Astrocyte of the cerebellum (primary cell): ENCODE data around the gene TMEM145.
"Not testable (repeated sequence)": the region's sequence is repeated elsewhere in the genome, so short reads cannot be mapped to it uniquely, and the experiment has no call there.

Experiments
- DNase-seq: peaks from one replicate; pipeline ENCODE4 v3.0.0-alpha.2; 2011; ENCODE audit warnings: low read depth
- H3K4me3 ChIP-seq: 2 replicates; pipeline ENCODE4 v1.5.1; 2011; ENCODE audit warnings: mild to moderate bottlenecking, low read depth, low read length, moderate library complexity
- in situ Hi-C: cut with HindIII; loops from 2 replicates; pipeline ENCODE4 v1.10.0; 2017; ENCODE audit warnings: low sequenced_read_pairs
- TF ChIP-seq, protein P1 (sequence below): IDR thresholded peaks from 2 replicates; pipeline ENCODE4 v1.5.1; 2012; ENCODE audit warnings: low read length, low read depth, moderate library complexity, mild to moderate bottlenecking; ENCODE audit errors: missing control alignments

Gene TMEM145

GRCh38 chr19:42332059-42332458 is 18.9 kb downstream of the TMEM145 start:
- in situ Hi-C loops: no loop called here
- H3K4me3 ChIP-seq: no peak overlapping the region
- no peak for DNase-seq
- TF ChIP-seq, protein P1, sequence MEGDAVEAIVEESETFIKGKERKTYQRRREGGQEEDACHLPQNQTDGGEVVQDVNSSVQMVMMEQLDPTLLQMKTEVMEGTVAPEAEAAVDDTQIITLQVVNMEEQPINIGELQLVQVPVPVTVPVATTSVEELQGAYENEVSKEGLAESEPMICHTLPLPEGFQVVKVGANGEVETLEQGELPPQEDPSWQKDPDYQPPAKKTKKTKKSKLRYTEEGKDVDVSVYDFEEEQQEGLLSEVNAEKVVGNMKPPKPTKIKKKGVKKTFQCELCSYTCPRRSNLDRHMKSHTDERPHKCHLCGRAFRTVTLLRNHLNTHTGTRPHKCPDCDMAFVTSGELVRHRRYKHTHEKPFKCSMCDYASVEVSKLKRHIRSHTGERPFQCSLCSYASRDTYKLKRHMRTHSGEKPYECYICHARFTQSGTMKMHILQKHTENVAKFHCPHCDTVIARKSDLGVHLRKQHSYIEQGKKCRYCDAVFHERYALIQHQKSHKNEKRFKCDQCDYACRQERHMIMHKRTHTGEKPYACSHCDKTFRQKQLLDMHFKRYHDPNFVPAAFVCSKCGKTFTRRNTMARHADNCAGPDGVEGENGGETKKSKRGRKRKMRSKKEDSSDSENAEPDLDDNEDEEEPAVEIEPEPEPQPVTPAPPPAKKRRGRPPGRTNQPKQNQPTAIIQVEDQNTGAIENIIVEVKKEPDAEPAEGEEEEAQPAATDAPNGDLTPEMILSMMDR: no peak

DNA sequence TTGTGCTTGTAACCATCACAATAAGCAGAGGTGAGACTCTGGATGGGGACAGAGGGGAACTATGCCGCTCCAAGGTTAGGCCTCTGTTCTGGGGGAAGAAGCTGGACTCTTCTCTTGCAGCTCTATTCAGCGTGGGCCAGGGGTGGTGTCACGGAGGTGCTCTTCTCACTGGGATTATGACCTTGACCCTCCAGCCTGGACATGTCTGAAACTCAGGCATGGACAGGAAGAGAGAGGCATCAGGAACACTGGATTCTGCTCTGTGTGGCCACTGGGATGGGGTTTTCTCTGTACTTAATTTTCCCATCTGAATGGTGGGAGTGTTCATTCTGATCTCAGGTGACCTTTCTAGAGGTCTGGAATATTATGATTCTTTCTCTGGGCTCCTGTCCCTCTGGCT is 19.9 kb downstream of the TMEM145 start:
- no peak for DNase-seq
- no peak overlapping the region for H3K4me3 ChIP-seq
- in situ Hi-C loops: no loop called here
- TF ChIP-seq, protein P1: no peak

DNA sequence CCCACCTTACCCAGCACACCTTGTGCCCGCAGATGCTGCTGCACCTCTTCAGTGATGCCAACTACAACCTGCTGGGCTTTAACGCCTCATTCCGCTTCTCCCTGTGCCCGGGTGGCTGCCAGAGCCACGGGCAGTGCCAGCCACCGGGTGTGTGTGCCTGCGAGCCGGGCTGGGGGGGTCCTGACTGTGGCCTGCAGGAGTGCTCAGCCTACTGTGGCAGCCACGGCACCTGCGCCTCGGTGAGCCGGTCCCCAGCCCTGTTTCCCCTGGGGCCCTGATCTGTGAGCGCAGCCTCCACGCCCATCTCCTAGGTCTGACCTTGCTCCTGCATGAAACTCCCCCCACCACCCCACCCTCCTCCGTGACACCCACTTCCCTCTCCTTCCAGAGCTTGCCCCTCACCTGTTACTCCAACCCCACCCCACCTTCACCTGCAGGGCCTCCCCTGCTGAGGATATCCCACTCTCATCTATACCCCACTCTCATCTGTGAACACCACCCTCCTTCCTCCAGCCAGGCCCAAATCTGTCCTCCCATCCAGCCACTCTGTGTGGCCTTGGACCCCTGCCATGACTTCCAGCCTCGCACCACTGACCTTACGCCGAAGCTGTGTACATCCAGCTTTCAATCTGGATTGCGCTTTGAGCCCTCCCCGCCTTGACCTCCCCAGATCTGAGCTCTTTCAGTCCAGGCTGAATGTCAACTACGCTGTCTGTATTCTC is 21.0 kb downstream of the TMEM145 start:
- TF ChIP-seq, protein P1: no peak
- in situ Hi-C loops: no loop called here
- no peak for DNase-seq
- H3K4me3 ChIP-seq: no peak overlapping the region

GRCh38 chr19:42334697-42335373 is 21.7 kb downstream of the TMEM145 start:
- H3K4me3 ChIP-seq: no peak overlapping the region
- in situ Hi-C loops: no loop called here
- TF ChIP-seq, protein P1: no peak
- no peak for DNase-seq

GRCh38 chr19:42335374-42335936 is 22.3 kb downstream of the TMEM145 start:
- DNase-seq: no peak
- in situ Hi-C loops: no loop called here
- TF ChIP-seq, protein P1: no peak

GRCh38 chr19:42335971-42336370 is 22.9 kb downstream of the TMEM145 start:
- no peak overlapping the region for H3K4me3 ChIP-seq
- in situ Hi-C loops: no loop called here
- DNase-seq: no peak
- TF ChIP-seq, protein P1: no peak

More at GRCh38 chr19:42335374-42335936, 22.3 kb downstream of the TMEM145 start:
- H3K4me3 ChIP-seq: no peak overlapping the region

DNA sequence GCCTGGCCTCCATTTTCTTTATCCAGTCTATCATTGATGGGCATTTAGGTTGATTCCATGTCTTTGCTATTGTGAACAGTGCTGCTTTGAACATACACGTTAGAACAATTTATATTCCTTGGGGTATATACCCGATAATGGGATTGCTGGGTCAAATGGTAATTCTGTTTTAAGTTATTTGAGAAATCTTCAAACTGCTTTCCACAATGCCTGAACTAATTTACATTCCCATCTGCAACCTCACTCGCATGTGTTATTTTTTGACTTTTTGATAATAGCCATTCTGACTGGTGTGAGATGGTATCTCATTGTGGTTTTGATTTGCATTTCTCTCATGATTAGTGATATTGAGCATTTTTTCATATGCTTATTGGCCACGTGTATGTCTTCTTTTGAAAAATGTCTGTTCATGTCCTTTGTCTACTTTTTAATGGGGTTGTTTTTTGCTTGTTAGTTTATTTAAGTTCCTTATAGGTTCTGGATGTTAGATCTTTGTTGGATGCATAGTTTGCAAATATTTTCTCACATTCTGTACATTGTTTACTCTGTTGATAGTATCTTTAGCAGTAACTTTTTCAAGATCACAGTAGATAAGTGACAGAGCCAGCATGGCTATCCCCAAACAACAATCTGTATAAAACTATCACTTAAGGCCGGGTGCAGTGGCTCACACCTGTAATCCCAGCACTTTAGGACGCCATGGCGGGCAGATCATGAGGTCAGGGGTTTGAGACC is 26.2 kb downstream of the TMEM145 start:
- H3K4me3 ChIP-seq, DNase-seq, in situ Hi-C loops: not testable (repeated sequence)

GRCh38 chr19:42339922-42340321 is 26.8 kb downstream of the TMEM145 start:
- H3K4me3 ChIP-seq, in situ Hi-C loops, DNase-seq: not testable (repeated sequence)
